ENCODE measurements around the gene NME4. TPM values are rescaled to one million over a fixed set of nuclear protein-coding genes. Genes with fewer than 3 reads are reported as not detected.

NME4 gene
- total RNA-seq, 1 donor from 2014 or later: 64.8 TPM

DNA sequence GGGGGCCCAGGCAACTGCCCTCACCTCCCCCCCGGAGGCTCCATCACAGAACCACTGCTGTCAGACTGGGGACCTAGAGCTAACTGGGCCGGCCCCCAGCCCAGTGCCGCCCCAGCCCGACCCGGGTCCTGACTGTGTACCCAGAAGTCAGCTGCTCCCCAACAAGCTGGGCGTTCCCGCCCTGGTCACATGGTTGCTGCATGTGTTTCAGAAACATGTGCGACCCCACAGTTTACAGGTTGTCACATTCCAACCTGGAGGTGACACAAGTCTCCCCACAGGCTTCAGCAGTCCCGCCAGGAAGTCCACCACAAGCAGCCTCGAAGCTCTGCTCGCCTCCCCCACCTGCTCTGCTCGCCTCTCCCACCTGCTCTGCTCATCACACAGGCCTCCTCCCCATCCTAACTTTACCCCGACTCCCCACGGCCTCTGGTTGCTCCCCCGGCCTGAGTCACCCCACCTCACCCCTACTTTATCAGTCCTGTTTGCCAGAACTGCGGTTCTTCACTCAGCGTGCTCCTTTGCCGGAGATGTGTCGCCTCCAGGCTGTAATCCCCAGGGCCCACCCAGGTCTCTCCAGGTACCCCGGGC lies 27.6 kb upstream of the NME4 start:
- peak overlapping the region; percentile 77 for H3K4me3 Mint-ChIP-seq
- no peak for DNase-seq
- H3K9me3 Mint-ChIP-seq: no peaks in the 10 kb centered on the region
- H3K36me3 Mint-ChIP-seq (ENCODE audit: low read depth): peaks cover 11% of the 10 kb centered on the region
- intact Hi-C loops (cut with micrococcal nuclease): no loop called here
- H3K27me3 Mint-ChIP-seq: no peaks in the 10 kb centered on the region
- H3K27ac Mint-ChIP-seq: peak overlapping the region; percentile 34
- H3K4me1 Mint-ChIP-seq: peaks cover 10% of the 10 kb centered on the region

- H3K27ac Mint-ChIP-seq: peak overlapping the region; percentile 15
Measured at GRCh38 chr16:369866-370436, 27.0 kb upstream of the NME4 start.

GRCh38 chr16:370443-370842 lies 26.6 kb upstream of the NME4 start, which contains the start of gene MRPL28:
Gene MRPL28 (minus strand): TSS chr16:370538. CDS start chr16:370218, 320 bp downstream.
- Mint-ChIP-seq H3K4me1 (peaks cover 10% of the 10 kb centered on the region), H3K9me3 (no peaks in the 10 kb centered on the region), H3K4me3 (peak within 1 kb of the TSS; percentile 96), H3K36me3 (ENCODE audit: low read depth) (peaks cover 11% of the 10 kb centered on the region), H3K27ac (peak within 1 kb of the TSS; percentile 95), H3K27me3 (no peaks in the 10 kb centered on the region)
- intact Hi-C loops (cut with micrococcal nuclease): loop anchor here (1.0 kb wide), 1 partner anchor 17 kb away; no protein-coding TSS in a partner anchor
- peak; percentile 98 for DNase-seq

More at GRCh38 chr16:369866-370436, 27.0 kb upstream of the NME4 start:
- Mint-ChIP-seq H3K36me3 (ENCODE audit: low read depth) (peaks cover 11% of the 10 kb centered on the region), H3K4me3 (peak overlapping the region; percentile 96), H3K27me3 (no peaks in the 10 kb centered on the region), H3K4me1 (peaks cover 10% of the 10 kb centered on the region), H3K9me3 (no peaks in the 10 kb centered on the region)
- DNase-seq: no peak
- intact Hi-C loops (cut with micrococcal nuclease): loop anchor here (1.0 kb wide), 1 partner anchor 17 kb away; no protein-coding TSS in a partner anchor

DNA sequence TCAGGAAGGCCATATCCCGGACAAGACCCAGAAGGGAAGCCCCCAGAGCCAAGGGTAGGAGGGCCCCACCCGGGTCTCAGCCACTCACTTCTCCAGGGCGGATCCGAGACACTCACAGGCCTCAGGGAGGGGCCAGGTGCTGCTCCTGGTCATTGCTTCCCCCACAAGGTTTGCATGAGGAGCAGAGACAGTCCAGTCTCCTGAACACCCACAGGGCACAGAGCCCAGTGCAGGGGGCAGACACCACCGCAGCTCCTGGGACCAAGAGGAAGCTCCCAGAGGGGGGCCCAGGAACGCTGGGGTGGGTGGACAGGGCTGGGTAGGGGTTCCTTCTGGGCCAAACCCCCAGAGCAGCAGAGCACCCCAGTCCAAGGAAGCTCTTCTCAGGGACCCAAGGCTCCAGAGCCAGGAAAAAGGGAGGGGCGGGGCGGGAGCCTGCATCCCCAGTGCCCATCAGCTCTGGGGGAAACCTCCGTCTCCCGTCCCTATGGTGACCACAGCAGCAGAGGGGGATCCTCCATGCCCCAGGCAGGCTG lies 26.0 kb upstream of the NME4 start:
- H3K27me3 Mint-ChIP-seq: no peaks in the 10 kb centered on the region
- intact Hi-C loops (cut with micrococcal nuclease): loop anchor here (1.0 kb wide), 1 partner anchor 18 kb away; no protein-coding TSS in a partner anchor
- no peak for DNase-seq
- H3K27ac Mint-ChIP-seq: peak overlapping the region; percentile 95
- peak overlapping the region; percentile 96 for H3K4me3 Mint-ChIP-seq
- no peaks in the 10 kb centered on the region for H3K9me3 Mint-ChIP-seq
- peaks cover 11% of the 10 kb centered on the region for H3K36me3 Mint-ChIP-seq (ENCODE audit: low read depth)
- H3K4me1 Mint-ChIP-seq: peaks cover 10% of the 10 kb centered on the region

GRCh38 chr16:371515-372301 lies 25.3 kb upstream of the NME4 start:
- Mint-ChIP-seq H3K4me3 (no peak overlapping the region), H3K27me3 (no peaks in the 10 kb centered on the region), H3K4me1 (peaks cover 10% of the 10 kb centered on the region), H3K36me3 (ENCODE audit: low read depth) (peaks cover 9% of the 10 kb centered on the region), H3K27ac (no peak overlapping the region), H3K9me3 (no peaks in the 10 kb centered on the region)
- no peak for DNase-seq
- intact Hi-C loops (cut with micrococcal nuclease): no loop called here

GRCh38 chr16:372302-372983 lies 24.6 kb upstream of the NME4 start:
- H3K9me3 Mint-ChIP-seq: no peaks in the 10 kb centered on the region
- H3K27me3 Mint-ChIP-seq: no peaks in the 10 kb centered on the region
- no peak overlapping the region for H3K4me3 Mint-ChIP-seq
- DNase-seq: no peak
- no peak overlapping the region for H3K27ac Mint-ChIP-seq
- H3K4me1 Mint-ChIP-seq: peaks cover 10% of the 10 kb centered on the region
- intact Hi-C loops (cut with micrococcal nuclease): no loop called here
- peaks cover 6% of the 10 kb centered on the region for H3K36me3 Mint-ChIP-seq (ENCODE audit: low read depth)

- no peak for DNase-seq
- Mint-ChIP-seq H3K27ac (no peak overlapping the region), H3K9me3 (no peaks in the 10 kb centered on the region)
Measured at GRCh38 chr16:373020-373598, 23.9 kb upstream of the NME4 start.

GRCh38 chr16:373848-374615 lies 23.0 kb upstream of the NME4 start:
- H3K27ac Mint-ChIP-seq: no peak overlapping the region

More at GRCh38 chr16:373020-373598, 23.9 kb upstream of the NME4 start:
- Mint-ChIP-seq H3K27me3 (no peaks in the 10 kb centered on the region), H3K4me1 (peaks cover 10% of the 10 kb centered on the region), H3K4me3 (no peak overlapping the region), H3K36me3 (ENCODE audit: low read depth) (peaks cover 6% of the 10 kb centered on the region)
- intact Hi-C loops (cut with micrococcal nuclease): no loop called here

GRCh38 chr16:374616-374926 lies 22.4 kb upstream of the NME4 start:
- H3K27ac Mint-ChIP-seq: no peak overlapping the region
- DNase-seq: no peak

More at GRCh38 chr16:373848-374615, 23.0 kb upstream of the NME4 start:
- H3K4me1 Mint-ChIP-seq: peaks cover 10% of the 10 kb centered on the region
- intact Hi-C loops (cut with micrococcal nuclease): no loop called here
- peaks cover 5% of the 10 kb centered on the region for H3K36me3 Mint-ChIP-seq (ENCODE audit: low read depth)
- no peaks in the 10 kb centered on the region for H3K27me3 Mint-ChIP-seq
- no peaks in the 10 kb centered on the region for H3K9me3 Mint-ChIP-seq
- DNase-seq: no peak
- no peak overlapping the region for H3K4me3 Mint-ChIP-seq

GRCh38 chr16:375212-375611 lies 21.8 kb upstream of the NME4 start:
- Mint-ChIP-seq H3K4me3 (no peak overlapping the region), H3K9me3 (no peaks in the 10 kb centered on the region), H3K36me3 (ENCODE audit: low read depth) (peaks cover 4% of the 10 kb centered on the region), H3K27me3 (no peaks in the 10 kb centered on the region), H3K4me1 (peaks cover 9% of the 10 kb centered on the region), H3K27ac (no peak overlapping the region)
- DNase-seq: no peak
- intact Hi-C loops (cut with micrococcal nuclease): no loop called here

More at GRCh38 chr16:374616-374926, 22.4 kb upstream of the NME4 start:
- peaks cover 4% of the 10 kb centered on the region for H3K36me3 Mint-ChIP-seq (ENCODE audit: low read depth)
- no peaks in the 10 kb centered on the region for H3K27me3 Mint-ChIP-seq
- H3K9me3 Mint-ChIP-seq: no peaks in the 10 kb centered on the region
- H3K4me1 Mint-ChIP-seq: peaks cover 7% of the 10 kb centered on the region
- intact Hi-C loops (cut with micrococcal nuclease): no loop called here
- no peak overlapping the region for H3K4me3 Mint-ChIP-seq

DNA sequence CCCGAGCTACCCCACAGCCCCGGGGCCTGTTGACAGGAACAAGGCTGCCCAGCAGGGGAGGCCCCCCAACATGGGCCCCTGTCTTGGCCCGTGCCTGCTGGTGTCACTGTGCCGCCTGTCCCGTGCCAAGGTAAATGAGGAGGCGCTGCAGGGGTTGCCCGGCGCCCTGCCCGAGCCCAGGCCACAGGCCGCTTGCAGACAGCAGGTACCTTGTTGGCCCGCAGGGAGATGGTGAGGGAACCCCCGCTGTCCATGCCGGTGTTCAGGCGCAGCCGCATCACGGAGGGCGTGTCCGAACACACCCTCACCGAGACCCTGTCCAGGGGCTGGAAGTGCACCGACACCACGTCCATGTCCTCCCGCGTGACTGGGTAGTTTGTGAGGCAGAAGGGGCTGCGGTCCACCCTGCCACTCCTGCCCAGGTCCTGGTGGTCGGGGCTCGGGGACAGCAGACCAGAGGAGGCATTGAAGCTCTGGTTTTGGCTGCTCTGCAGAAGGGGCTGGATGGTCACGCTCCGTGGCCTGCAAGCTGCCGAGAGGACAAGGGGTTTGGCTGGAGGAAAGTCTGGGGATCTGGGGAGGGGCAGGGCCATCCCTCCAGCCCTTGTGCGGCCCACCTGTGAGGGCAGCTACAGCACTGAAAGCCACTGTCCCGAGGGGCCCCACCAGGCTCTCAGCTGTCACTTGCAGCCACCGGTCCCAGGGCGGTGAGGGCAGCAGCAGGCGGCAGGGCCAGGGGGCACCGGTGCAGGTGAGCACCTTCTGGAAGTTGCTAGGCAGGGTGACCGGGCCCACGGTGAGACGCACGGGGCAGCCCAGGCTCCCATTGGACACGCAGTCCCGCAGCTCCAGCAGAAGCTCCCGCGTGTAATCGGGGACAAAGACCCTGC lies 20.8 kb upstream of the NME4 start:
- Mint-ChIP-seq H3K4me1 (peaks cover 2% of the 10 kb centered on the region), H3K27ac (no peak overlapping the region), H3K36me3 (ENCODE audit: low read depth) (no peaks in the 10 kb centered on the region), H3K9me3 (no peaks in the 10 kb centered on the region), H3K27me3 (no peaks in the 10 kb centered on the region), H3K4me3 (no peak overlapping the region)
- no peak for DNase-seq
- intact Hi-C loops (cut with micrococcal nuclease): no loop called here

- Mint-ChIP-seq H3K9me3 (no peaks in the 10 kb centered on the region), H3K4me1 (peaks cover 2% of the 10 kb centered on the region), H3K36me3 (ENCODE audit: low read depth) (no peaks in the 10 kb centered on the region), H3K4me3 (no peak overlapping the region), H3K27me3 (no peaks in the 10 kb centered on the region), H3K27ac (no peak overlapping the region)
- intact Hi-C loops (cut with micrococcal nuclease): no loop called here
- no peak for DNase-seq
Measured at GRCh38 chr16:376817-377418, 20.1 kb upstream of the NME4 start.

All from activated CD4-positive, alpha-beta T cell treated with anti-CD3 and anti-CD28 coated beads, Interleukin-2, amount 10 ng/mL, durations not matched to agents 24 days and 14 days (primary cell).